Osteoblast (primary cell): Measurements from ENCODE around the gene ZNF331. TPM values are rescaled to one million over a fixed set of nuclear protein-coding genes. Genes with fewer than 3 reads are reported as not detected.

Source experiments
- DNase-seq: peaks from one replicate; pipeline ENCODE4 v3.0.0; 2011; ENCODE audit warnings: low spot score, mixed read lengths; ENCODE audit not compliant: insufficient read length; ENCODE audit errors: missing footprints
- H2AFZ ChIP-seq: 2 replicates; pipeline ENCODE4 v1.6.0; 2011; ENCODE audit warnings: mild to moderate bottlenecking, low read length
- H3K27ac ChIP-seq: 2 replicates; pipeline ENCODE4 v1.5.1; 2011; ENCODE audit warnings: mild to moderate bottlenecking, low read depth, low read length, moderate library complexity
- H3K27me3 ChIP-seq: 2 replicates; pipeline ENCODE4 v1.6.0; 2012; ENCODE audit warnings: mild to moderate bottlenecking, control low read depth, inconsistent platforms, low read length, moderate library complexity; ENCODE audit not compliant: insufficient read depth
- H3K36me3 ChIP-seq: 2 replicates; pipeline ENCODE4 v1.5.1; 2011; ENCODE audit warnings: mild to moderate bottlenecking, low read length, control low read depth, moderate library complexity; ENCODE audit not compliant: insufficient read depth
- H3K4me1 ChIP-seq: 2 replicates; pipeline ENCODE4 v1.5.1; 2011; ENCODE audit warnings: mild to moderate bottlenecking, low read length, control low read depth, moderate library complexity; ENCODE audit not compliant: insufficient read depth
- H3K4me2 ChIP-seq: 2 replicates; pipeline ENCODE4 v1.6.0; 2011; ENCODE audit warnings: mild to moderate bottlenecking, low read length; ENCODE audit not compliant: insufficient read depth
- H3K4me3 ChIP-seq: fragments of 200-600 bp; sonication (generic); 3 replicates; pipeline ENCODE4 v1.5.1; 2012; ENCODE audit warnings: mild to moderate bottlenecking, low read length, inconsistent platforms; ENCODE audit not compliant: insufficient read depth
- H3K79me2 ChIP-seq: 2 replicates; pipeline ENCODE4 v1.6.0; 2012; ENCODE audit warnings: mild to moderate bottlenecking, low read length, control low read depth, inconsistent platforms; ENCODE audit not compliant: insufficient read depth
- H3K9me3 ChIP-seq: 2 replicates; pipeline ENCODE4 v1.5.1; 2011; ENCODE audit warnings: low read depth, low read length, control low read depth
- H4K20me1 ChIP-seq: 2 replicates; pipeline ENCODE4 v1.6.0; 2012; ENCODE audit warnings: mild to moderate bottlenecking, low read length, control low read depth; ENCODE audit not compliant: insufficient read depth
- CTCF ChIP-seq: IDR thresholded peaks from 2 replicates; pipeline ENCODE4 v1.5.1; 2011; ENCODE audit warnings: mild to moderate bottlenecking, low read depth, low read length, moderate library complexity; ENCODE audit errors: extremely low read depth
- total RNA-seq: library from RNA; depleted of rRNA; stranded (reverse); fragments of >200 nt; gene quantifications from 2 replicates; pipeline ENCODE4 v1.2.3, GENCODE V29; 2012

Gene ZNF331
- total RNA-seq, 1 donor, result 16.6 TPM

- H3K4me3 ChIP-seq, result no peak overlapping the region
- TF ChIP-seq CTCF, result no peak
- no peak overlapping the region for H3K27ac ChIP-seq
- H4K20me1 ChIP-seq, result no peaks in the 10 kb centered on the region
- H3K79me2 ChIP-seq, result no peaks in the 10 kb centered on the region
- no peak overlapping the region for H3K4me2 ChIP-seq
- H3K27me3 ChIP-seq, result no peaks in the 10 kb centered on the region
- peaks cover 2% of the 10 kb centered on the region for H3K9me3 ChIP-seq
- H3K36me3 ChIP-seq, result no peaks in the 10 kb centered on the region
- peaks cover 3% of the 10 kb centered on the region for H3K4me1 ChIP-seq
- H2AFZ ChIP-seq, result no peak overlapping the region
- DNase-seq, result no peak
Observed at GRCh38 chr19:53530622-53531021, 7.3 kb upstream of the ZNF331 start.

- no peaks in the 10 kb centered on the region for H3K79me2 ChIP-seq
- DNase-seq, result no peak
- no peaks in the 10 kb centered on the region for H4K20me1 ChIP-seq
- H2AFZ ChIP-seq, result no peak overlapping the region
- no peaks in the 10 kb centered on the region for H3K36me3 ChIP-seq
- H3K4me3 ChIP-seq, result no peak overlapping the region
- no peaks in the 10 kb centered on the region for H3K27me3 ChIP-seq
- TF ChIP-seq CTCF, result no peak
- peaks cover 3% of the 10 kb centered on the region for H3K4me1 ChIP-seq
- no peaks in the 10 kb centered on the region for H3K9me3 ChIP-seq
- H3K27ac ChIP-seq, result no peak overlapping the region
- H3K4me2 ChIP-seq, result no peak overlapping the region
Observed at GRCh38 chr19:53531457-53531856, 6.5 kb upstream of the ZNF331 start.

- H3K36me3 ChIP-seq, result no peaks in the 10 kb centered on the region
- no peaks in the 10 kb centered on the region for H3K27me3 ChIP-seq
- no peak overlapping the region for H3K4me2 ChIP-seq
- DNase-seq, result peak; percentile 73
- H3K27ac ChIP-seq, result no peak overlapping the region
- no peaks in the 10 kb centered on the region for H3K9me3 ChIP-seq
- no peaks in the 10 kb centered on the region for H4K20me1 ChIP-seq
- peaks cover 7% of the 10 kb centered on the region for H3K4me1 ChIP-seq
- no peak overlapping the region for H3K4me3 ChIP-seq
- H2AFZ ChIP-seq, result no peak overlapping the region
- TF ChIP-seq CTCF, result no peak
- H3K79me2 ChIP-seq, result no peaks in the 10 kb centered on the region
Observed at GRCh38 chr19:53532362-53532761, 5.6 kb upstream of the ZNF331 start.

- Histone ChIP-seq H3K27ac (no peak overlapping the region), H3K4me1 (peaks cover 7% of the 10 kb centered on the region), H3K4me3 (no peak overlapping the region), H3K27me3 (no peaks in the 10 kb centered on the region), H3K9me3 (no peaks in the 10 kb centered on the region), H4K20me1 (no peaks in the 10 kb centered on the region), H3K36me3 (peaks cover 7% of the 10 kb centered on the region), H3K4me2 (no peak overlapping the region), H3K79me2 (peaks cover 16% of the 10 kb centered on the region), H2AFZ (no peak overlapping the region)
- DNase-seq, result no peak
- no peak for TF ChIP-seq CTCF
Observed at GRCh38 chr19:53536225-53536548, 1.8 kb upstream of the ZNF331 start.
